HG02938 (cell line): ENCODE measurements around the gene MVD.

ENCODE experiments used
- ATAC-seq: cut with Tn5 transposase; IDR thresholded peaks from one replicate; pipeline ENCODE4 v1.9.1; 2021; ENCODE audit warnings: mild to moderate bottlenecking, moderate library complexity; ENCODE audit not compliant: unreplicated experiment

MVD gene

GRCh38 chr16:88658714-88659113, 4.2 kb downstream of the MVD start:
- no peak for ATAC-seq

DNA sequence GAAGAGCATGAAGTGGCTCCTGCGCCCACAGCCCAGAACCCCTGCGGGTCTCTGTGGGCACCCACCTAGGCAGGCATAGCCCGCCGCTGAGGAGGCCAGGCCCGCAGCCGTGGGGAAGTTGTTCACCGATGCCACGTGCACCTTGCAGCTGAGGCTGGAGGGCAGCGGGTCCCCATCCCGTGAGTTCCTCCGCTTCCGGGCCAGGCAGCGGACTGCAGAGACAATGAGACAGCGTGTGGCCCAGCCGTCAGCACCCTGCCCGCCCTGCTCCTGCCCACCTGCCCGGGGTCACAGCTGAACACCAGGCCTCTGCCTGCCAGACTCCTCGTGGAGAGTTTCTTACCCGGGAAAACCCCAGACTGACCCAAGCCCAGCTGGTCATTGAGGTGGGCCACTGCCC, 5.5 kb downstream of the MVD start:
- no peak for ATAC-seq

DNA sequence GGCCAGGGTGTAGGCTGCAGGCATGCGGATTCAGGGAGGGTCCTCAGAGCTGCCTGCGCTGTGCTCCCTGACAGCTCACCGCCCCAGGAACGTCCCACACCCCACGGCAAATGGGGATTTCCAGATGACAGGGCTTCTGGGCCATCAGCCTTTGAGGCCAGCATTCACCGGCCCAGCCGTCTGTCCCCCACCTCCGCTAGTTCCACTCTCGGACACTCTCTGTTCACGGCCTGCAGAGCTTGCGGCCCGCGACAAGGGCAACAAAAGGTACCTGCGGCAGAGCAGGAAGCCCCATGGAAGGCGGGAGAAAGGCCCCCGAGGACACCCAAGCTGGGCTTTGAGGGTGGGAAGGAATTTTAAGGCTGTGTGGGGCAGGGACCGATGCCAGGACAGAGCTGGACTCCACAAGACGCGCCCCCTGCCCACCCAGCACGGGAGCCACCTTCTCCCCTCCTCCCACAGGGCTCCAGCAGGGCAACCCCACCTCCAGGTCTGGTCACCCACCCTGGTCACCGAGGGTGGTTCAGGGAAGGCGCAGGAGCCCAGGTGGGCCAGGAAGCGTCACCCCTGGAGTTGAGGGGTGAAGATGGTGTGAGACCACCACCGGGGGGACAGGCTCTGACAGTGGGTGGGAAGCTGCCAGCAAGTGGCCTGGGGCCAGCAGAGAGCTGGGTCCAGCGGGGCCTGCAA, 6.5 kb downstream of the MVD start:
- no peak for ATAC-seq

DNA sequence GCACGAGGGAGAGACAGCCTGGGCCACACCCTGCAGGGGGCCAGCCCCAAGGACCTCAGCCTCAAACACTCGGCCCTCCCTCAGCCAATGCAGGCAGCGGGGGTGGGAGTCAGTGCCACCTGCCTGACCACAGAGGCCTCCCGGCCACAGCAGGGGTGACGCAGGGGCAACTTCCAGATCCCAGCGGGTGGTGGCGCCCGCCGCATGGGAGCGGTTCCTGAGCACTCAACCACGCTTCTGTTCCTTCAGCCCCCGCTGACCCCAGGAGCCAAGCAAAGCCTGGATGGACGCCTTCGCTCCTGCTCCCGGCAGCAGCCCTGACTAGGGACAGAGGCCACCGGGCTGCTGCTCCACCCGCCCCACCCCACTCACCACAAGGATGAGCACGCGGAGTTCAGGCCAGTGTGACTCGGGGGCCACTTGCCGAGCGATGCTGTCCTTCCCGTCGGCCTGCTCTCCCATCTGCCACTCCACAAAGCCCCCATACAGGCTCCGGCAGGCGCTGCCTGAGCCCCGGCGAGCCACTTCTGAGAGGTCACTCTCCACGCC, 7.1 kb downstream of the MVD start:
- ATAC-seq = no peak

DNA sequence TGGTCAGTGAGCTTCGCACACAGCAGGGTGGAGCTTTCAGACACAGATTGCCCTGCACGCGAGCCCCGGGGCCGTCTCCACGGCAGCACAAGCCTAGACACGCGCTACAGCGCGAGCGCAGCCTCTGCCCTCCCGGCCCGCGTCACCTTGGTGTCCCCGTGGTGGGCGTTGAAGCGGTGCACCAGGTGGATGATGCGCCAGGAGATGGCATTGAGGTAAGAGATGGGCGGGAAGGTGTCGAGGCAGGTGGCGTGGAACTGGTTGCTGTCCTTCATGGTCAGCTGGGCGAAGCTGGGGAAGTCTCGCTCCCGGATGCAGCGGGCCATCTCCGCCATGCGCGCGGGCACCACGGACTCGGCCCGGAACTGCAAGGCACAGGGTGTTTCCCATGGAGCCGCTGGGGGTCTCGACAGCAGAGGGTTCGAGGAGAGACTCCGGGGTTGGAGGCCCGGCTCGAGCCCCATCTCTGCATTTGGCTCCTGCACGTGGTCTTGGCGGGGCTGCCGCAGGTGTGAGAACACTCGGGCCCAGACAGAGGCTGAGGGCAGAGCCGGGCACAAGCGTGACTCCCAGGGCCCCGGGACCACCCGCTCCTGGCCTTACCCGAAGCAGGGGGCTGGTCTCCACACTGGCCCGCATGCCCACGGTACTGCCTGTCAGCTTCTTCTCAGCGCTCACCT, 7.7 kb downstream of the MVD start:
- ATAC-seq = no peak

- no peak for ATAC-seq
Observed at GRCh38 chr16:88654363-88655052, 8.4 kb downstream of the MVD start.

GRCh38 chr16:88653596-88654362, 9.1 kb downstream of the MVD start:
- ATAC-seq = no peak

DNA sequence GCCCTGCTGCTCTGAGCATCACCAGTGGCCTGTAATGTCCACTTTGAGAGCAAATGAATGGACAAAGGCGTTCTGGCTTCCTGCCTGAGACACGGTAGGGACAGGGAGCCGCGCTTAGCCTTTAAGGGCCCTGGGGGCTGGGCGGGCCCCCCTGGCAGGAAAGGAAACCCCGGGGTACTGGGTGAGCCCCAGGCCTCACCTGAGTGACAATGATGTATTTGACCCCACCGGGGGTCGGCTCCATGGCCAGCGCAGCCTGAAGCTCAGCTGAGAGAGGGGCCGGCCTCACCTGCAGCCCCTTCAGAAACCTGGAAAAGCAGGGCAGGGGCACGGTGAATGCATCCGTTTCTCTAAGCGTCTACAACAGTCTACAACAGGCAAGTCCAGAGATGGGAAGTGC, 9.8 kb downstream of the MVD start:
- ATAC-seq = no peak

GRCh38 chr16:88652762-88653063, 10.2 kb downstream of the MVD start:
- ATAC-seq = no peak

DNA sequence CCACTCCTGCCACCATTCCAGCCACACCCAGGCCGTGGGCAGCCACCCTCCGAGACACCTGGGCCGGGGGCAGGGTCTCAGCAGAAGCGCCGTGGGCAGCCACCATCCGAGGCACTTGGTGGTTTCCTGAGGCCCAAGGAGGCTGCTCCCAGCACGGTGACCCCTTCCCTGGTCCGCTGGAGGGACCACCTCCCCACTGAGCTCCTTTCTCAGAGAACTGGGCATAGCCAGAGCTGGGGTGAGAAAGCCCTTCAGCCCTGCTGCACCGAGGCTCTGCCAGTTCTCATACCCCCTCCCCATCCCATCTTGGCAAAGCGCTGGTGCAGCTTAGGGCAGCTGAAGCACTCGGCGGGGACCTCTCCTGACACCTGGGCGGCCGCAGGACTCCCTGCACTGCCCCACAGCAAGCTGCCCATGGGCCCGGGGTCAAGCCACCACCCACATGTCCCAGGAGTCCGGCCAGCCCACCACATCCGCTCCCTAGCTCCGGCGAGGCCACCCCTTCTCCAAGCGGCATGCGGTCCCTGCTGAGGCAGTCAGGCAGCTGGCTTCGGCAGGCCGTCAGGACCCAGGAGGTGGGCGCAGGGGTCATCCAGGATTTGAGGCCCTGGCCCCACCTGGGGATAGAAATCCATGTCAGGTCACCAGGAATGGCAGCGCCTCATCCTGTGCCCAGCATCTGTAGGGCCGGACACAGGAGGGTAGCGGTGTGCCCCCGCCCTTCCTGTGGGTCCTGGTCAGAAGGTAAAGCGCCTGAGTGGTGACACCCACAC, 10.7 kb downstream of the MVD start:
- ATAC-seq = no peak

GRCh38 chr16:88651276-88651988, 11.5 kb downstream of the MVD start:
- ATAC-seq = peak; percentile 79

DNA sequence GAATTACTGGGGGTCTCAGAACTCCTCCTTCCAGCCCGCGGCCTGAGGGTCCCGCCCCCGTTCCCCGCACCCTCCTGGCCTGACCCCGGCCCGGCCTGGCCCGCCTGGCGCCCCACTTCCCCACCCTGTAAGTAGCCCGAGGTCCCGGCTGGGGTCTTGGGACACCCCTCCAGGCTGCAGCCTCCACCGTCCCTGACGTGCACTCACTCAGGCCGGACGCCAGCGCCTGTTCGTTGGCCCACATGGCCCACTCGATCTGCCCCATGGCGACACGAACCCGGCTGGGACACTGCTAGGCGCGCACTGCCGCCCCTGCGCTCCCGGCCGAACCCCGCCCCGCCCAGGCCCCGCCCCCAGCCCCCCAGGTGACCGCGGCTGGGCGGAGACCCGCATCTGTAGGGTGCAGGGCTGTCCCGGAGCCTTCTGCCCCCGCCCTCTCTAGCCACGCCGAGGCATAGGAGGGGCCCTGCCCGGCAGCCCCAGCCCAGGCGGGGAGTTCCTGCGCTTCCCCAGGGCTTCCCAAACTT, 12.1 kb downstream of the MVD start, which contains the start of gene CYBA:
Gene CYBA, minus strand, starts transcription at position 305 of the 527 bp plus-strand sequence. Its CDS starts 40 bp downstream, at position 265.
- ATAC-seq = peak; percentile 63

DNA sequence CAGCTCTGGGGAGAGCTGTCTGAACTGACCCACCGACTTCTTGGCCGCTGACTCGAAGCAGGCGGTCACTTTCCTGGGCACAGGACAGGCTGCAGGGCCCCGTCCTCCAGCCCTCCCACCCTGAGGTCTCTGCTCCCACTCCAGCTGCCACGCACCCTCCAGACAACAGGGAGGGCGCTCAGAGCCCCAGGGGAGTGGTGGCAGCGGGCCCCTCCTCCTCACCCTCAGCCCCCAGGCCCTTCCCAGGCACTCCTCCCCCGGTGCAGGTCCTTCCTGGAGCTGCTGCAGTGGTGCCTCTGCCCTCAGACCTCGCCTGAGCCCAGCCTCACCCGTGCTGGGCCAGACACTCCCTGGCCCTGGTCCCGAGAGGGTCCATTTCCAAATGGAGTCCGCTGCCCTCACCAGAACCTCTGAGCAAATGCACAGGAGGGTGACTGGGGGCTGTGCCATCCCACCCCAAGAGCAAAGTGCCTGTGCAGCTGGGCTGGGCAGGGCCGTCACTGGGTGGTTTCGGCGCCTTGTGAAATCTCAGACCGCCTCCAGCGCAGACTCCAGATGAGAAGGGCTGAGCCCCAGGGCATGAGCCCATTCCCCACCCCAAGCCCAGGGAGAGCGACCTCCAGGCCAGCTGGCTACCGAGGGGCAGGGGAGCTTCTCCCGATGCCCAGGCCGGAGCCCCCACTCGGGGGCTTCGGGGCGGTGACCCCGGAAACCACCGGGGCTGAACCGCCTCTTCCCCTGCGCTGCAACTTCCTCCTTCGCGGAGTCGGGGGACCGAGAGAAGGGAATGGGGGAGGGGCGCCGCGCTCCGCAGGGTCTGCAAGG, 12.8 kb downstream of the MVD start:
- peak; percentile 3 for ATAC-seq

DNA sequence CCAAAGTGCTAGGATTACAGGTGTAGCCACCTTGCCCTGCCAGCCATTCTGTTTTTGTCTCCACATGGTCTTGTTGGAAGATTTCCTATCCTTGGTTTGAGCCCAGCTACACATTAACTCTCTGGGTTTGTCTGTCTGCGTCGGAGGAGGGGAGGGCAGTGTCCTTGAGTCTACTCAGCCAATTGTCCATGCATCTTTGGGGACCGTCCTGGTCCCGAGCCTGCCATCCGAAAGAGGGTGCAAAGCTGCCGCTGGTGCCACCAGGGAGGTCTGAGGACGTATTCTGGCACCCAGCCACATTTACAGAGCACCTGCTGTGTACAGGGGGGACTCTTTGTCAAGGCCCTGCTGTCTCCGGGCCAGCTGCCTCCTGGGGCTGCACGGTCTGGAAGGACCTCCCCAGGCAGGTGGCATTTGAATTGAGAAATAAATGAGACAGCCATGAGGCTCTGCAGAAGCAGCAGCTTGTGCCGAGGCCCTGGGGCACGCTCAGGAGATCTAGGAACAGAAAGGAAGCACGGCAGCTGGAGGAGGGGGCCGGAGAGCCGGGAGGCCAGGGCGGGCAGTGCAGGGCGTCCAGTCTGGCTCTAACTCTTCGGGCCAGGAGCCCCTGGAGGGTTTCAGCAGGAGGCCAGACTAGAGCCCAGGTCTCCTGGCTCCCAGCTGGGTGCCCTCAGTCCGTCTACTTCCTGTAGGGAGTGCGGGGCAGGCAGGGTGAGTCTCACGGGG, 13.5 kb downstream of the MVD start:
- no peak for ATAC-seq

DNA sequence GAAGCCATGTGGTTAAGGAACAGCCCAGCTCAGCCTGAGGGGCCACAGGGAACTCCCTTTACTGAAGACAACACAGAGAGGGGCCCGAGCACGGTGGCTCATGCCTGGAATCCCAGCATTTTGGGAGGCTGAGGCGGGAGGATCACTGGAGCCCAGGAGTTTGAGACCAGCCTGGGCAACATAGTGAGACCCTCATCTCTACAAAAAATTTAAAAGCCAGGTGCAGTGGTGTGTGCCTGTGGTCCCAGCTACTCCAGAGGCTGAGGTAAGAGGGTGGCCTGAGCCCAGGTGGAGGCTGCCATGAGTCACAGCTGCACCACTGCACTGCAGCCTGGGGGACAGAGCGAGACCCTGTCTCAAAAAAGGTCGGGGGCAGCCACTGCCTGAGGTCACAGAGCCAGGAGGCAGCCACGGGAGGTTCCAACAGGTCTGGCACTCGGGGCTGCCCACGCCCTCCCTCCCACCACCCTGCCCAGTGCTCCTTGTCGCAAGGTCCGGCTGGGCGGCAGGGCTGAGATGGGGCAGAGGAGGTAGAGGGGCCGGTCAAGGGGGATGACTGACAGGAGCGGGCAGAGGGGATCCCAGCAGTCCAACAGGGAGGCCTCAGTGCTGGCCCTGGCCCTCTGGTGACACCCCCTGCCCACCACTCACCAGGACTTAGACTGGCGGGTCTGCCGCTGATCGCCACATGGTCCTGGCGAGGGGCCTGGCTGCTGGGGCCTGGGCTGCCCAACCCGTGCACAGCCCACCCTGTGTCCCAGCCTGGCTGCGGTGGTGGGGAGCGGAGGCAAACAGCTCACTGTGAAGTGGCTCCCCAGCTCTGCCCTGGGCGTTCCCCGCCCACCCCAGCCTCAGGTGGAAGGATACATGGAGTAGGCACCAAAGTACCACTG, 15.5 kb downstream of the MVD start:
- ATAC-seq = no peak

- ATAC-seq = no peak
Observed at GRCh38 chr16:88646345-88647034, 16.4 kb downstream of the MVD start.
